HEK293T (cell line): ENCODE measurements around the gene SLC66A2.
"Not testable (repeated sequence)": the region's sequence is repeated elsewhere in the genome, so short reads cannot be mapped to it uniquely, and the experiment has no call there.

Source experiments
- CTCF ChIA-PET: fragments of 350-600 bp; formaldehyde crosslinking; extraction: SDS; loops from one replicate; lab custom pipeline; 2021; ENCODE audit warnings: antibody characterized with exemption, inconsistent platforms; lab: Yijun Ruan, JAX
- POLR2A ChIA-PET: fragments of 350-600 bp; formaldehyde crosslinking; extraction: SDS; loops from one replicate; lab custom pipeline; 2020; ENCODE audit warnings: antibody characterized with exemption, inconsistent platforms; lab: Yijun Ruan, JAX
- DNase-seq: peaks from one replicate; pipeline ENCODE4 v3.0.0; 2012; ENCODE audit warnings: mixed read lengths; ENCODE audit errors: extremely low spot score
- ARNT ChIP-seq: fragments of 450-650 bp; IDR thresholded peaks from 2 replicates; pipeline ENCODE4 v1.6.1; 2017; ENCODE audit warnings: mild to moderate bottlenecking
- BHLHE40 ChIP-seq: fragments of 450-650 bp; IDR thresholded peaks from 2 replicates; pipeline ENCODE4 v1.6.1; 2016; ENCODE audit warnings: mild to moderate bottlenecking, moderate library complexity, borderline replicate concordance
- CTBP1 ChIP-seq: fragments of 450-650 bp; IDR thresholded peaks from 2 replicates; pipeline ENCODE4 v1.6.1; 2016; ENCODE audit warnings: borderline replicate concordance
- ELF4 ChIP-seq: fragments of 450-650 bp; IDR thresholded peaks from 2 replicates; pipeline ENCODE4 v1.6.1; 2017; ENCODE audit warnings: antibody characterized with exemption
- FOXA1 ChIP-seq: fragments of 450-650 bp; IDR thresholded peaks from 2 replicates; pipeline ENCODE4 v1.6.1; 2016; ENCODE audit warnings: mild to moderate bottlenecking
- FOXK2 ChIP-seq: fragments of 450-650 bp; IDR thresholded peaks from 2 replicates; pipeline ENCODE4 v1.6.1; 2016; ENCODE audit warnings: mild to moderate bottlenecking
- FOXM1 ChIP-seq: fragments of 450-650 bp; IDR thresholded peaks from 2 replicates; pipeline ENCODE4 v1.6.1; 2017; ENCODE audit warnings: mild to moderate bottlenecking, borderline replicate concordance
- HDGF ChIP-seq: fragments of 450-650 bp; IDR thresholded peaks from 2 replicates; pipeline ENCODE4 v1.6.1; 2017; ENCODE audit warnings: antibody characterized with exemption, borderline replicate concordance
- L3MBTL2 ChIP-seq: fragments of 450-650 bp; conservative IDR thresholded peaks from 2 replicates; pipeline ENCODE4 v1.6.1; 2016; ENCODE audit warnings: mild to moderate bottlenecking
- LEF1 ChIP-seq: fragments of 450-650 bp; IDR thresholded peaks from 2 replicates; pipeline ENCODE4 v1.6.1; 2017; ENCODE audit warnings: mild to moderate bottlenecking, borderline replicate concordance
- NFRKB ChIP-seq: fragments of 450-650 bp; IDR thresholded peaks from 2 replicates; pipeline ENCODE4 v1.6.1; 2016; ENCODE audit warnings: mild to moderate bottlenecking, moderate library complexity
- SP1 ChIP-seq: fragments of 450-650 bp; IDR thresholded peaks from 2 replicates; pipeline ENCODE4 v1.6.1; 2017
- SUZ12 ChIP-seq: fragments of 450-650 bp; IDR thresholded peaks from 2 replicates; pipeline ENCODE4 v1.6.1; 2016; ENCODE audit warnings: mild to moderate bottlenecking
- TARDBP ChIP-seq: fragments of 450-650 bp; IDR thresholded peaks from 2 replicates; pipeline ENCODE4 v1.6.1; 2016
- ZNF384 ChIP-seq: fragments of 450-650 bp; IDR thresholded peaks from 2 replicates; pipeline ENCODE4 v1.6.1; 2016
- TF ChIP-seq, protein P1 (sequence below): fragments of 450-650 bp; IDR thresholded peaks from 2 replicates; pipeline ENCODE4 v1.6.1; 2016

Gene SLC66A2

DNA sequence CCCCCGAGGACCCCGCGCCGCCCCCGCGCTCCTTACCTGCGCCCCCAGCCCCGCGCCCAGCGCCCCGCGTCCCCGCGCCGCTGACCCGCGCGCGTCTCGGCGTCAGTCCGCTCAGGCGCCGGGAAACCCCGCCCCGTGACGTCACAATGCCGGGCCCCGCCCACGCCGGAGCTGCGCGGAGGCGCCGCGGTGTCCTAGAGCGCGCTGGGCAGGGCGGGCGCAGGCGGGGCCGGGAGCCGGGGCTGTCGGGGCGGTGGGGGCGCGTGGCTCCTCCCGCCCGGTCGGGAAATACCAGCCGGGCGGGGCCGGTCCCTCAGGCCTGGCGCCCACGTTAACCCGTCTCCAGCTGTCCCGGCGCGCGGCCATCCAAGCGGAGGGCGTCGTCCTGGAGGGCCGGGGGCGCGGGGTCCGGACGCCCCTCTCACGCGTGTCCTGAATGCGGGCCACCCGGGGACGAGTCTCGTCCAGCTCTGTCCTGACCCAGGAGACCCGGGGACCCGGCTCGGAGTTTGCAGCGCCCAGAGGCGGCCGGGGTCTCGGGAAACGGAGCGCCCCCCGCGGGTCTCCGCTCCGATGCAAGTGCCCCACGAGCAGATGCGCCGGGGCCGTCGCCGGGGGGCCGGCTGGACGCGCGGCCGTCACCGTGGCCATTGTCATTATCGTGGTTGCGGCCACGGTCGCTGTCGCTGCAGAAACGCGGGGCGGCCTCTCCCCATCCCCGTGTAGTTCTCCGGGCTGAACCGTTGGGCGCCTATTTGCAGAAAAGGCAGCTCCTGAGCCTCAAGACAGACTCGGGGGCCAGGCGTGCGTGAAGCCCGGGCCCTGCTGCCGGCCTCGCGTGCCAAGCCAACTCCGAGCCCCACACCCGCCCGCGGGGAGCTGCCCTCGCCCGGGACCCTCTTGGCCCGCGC, at the start of gene SLC66A2:
Gene SLC66A2, minus strand, starts transcription at position 109 of the 911 bp plus-strand sequence. CDS start 727 bp downstream, outside the sequence.
- peak; percentile 91 for DNase-seq
- ChIA-PET POLR2A (interaction anchor here (0.6 to 1.7 kb wide), 3 partner anchors 10 to 75 kb away, joined by 3 to 6 read pairs (median 3); partner anchors contain the start of gene HSBP1L1), CTCF (no interaction called here)
- no peak for TF ChIP-seq SUZ12
- peak; percentile 47 for TF ChIP-seq L3MBTL2
- TF ChIP-seq HDGF: no peak
- no peak for TF ChIP-seq FOXM1

DNA sequence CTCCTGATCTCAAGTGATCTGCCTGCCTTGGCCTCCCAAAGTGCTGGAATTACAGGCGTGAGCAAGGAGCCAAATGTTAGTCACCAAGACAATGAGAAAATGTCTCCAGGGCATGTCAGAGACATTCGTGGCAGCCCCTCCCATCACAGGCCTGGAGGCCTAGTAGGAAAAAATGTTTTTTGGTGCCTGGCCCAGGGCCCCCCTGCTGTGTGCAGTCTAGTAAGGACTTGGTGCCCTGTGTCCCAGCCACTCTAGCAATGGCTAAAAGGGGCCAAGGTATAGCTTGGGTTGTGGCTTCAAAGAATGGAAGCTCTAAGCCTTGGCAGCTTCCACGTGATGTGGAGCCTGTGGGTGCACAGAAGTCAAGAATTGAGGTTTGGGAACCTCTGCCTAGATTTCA, 49.4 kb upstream of the SLC66A2 start:
- CTCF ChIA-PET: no interaction called here
- POLR2A ChIA-PET: no interaction called here
- no peak for TF ChIP-seq CTBP1
- no peak for TF ChIP-seq SUZ12
- no peak for TF ChIP-seq FOXM1
- TF ChIP-seq FOXK2: no peak
- no peak for TF ChIP-seq SP1
- TF ChIP-seq BHLHE40: no peak
- no peak for TF ChIP-seq NFRKB
- no peak for TF ChIP-seq FOXA1
- TF ChIP-seq ELF4: no peak
- no peak for TF ChIP-seq HDGF
- no peak for TF ChIP-seq L3MBTL2
- TF ChIP-seq ZNF384: no peak
- TF ChIP-seq TARDBP: no peak
- no peak for DNase-seq

DNA sequence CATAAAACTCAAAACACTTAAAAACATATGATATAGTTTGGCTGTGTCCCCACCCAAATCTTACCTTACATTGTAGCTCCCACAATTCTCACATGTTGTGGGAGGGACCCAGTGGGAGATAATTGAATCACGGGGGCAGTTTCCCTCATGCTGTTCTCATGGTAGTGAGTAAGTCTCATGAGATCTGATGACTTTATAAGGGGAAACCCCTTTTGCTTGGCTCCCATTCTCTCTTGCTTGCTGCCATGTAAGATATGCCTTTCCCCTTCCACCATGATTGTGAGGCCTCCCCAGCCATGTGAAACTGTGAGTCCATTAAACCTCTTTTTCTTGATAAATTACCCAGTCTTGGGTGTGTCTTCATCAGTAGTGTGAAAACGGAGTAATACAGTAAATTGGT, 48.2 kb upstream of the SLC66A2 start:
- CTCF ChIA-PET, DNase-seq: not testable (repeated sequence)
- POLR2A ChIA-PET: interaction anchor here (1.4 kb wide), 1 partner anchor 11 kb away, joined by 5 read pairs; the partner anchor contains the start of gene TXNL4A

GRCh38 chr18:79991494-79991893, 40.0 kb upstream of the SLC66A2 start:
- TF ChIP-seq LEF1 (no peak), HDGF (no peak), FOXA1 (no peak), NFRKB (no peak), FOXK2 (no peak), TARDBP (no peak), ARNT (no peak), SP1 (no peak), CTBP1 (no peak), FOXM1 (no peak), ELF4 (no peak)
- DNase-seq: no peak
- POLR2A ChIA-PET: no interaction called here
- CTCF ChIA-PET: no interaction called here

DNA sequence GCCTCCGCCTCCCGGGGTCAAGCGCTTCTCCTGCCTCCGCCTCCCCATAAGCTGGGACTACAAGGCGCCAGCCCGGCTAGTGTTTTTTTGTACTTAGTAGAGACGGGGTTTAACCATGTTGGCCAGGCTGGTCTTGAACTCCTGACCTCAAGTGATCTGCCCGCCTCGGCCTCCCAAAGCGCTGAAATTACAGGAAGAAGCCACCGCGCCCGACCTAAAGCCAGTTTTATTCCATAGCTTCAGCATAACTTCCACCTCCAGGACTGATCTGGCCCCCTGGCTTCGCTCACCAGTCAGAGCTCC, 37.7 kb upstream of the SLC66A2 start:
- ChIA-PET CTCF (no interaction called here), POLR2A (interaction anchor here (0.7 to 1.9 kb wide), 5 partner anchors 9 to 120 kb away, joined by 3 to 8 read pairs (median 4); partner anchors contain the start of gene ADNP2)
- no peak for DNase-seq
- no peak for TF ChIP-seq CTBP1
- no peak for TF ChIP-seq ARNT
- TF ChIP-seq SUZ12: no peak
- no peak for TF ChIP-seq FOXK2
- TF ChIP-seq L3MBTL2: no peak

- POLR2A ChIA-PET: interaction anchor here (0.7 to 1.9 kb wide), 5 partner anchors 9 to 120 kb away, joined by 3 to 8 read pairs (median 4); partner anchors contain the start of gene ADNP2
- TF ChIP-seq FOXA1 (no peak), HDGF (no peak), FOXK2 (no peak), SUZ12 (no peak), LEF1 (no peak), BHLHE40 (no peak), CTBP1 (no peak), ZNF384 (no peak), NFRKB (no peak), SP1 (no peak), ELF4 (no peak), FOXM1 (no peak)
- TF ChIP-seq, protein P1, sequence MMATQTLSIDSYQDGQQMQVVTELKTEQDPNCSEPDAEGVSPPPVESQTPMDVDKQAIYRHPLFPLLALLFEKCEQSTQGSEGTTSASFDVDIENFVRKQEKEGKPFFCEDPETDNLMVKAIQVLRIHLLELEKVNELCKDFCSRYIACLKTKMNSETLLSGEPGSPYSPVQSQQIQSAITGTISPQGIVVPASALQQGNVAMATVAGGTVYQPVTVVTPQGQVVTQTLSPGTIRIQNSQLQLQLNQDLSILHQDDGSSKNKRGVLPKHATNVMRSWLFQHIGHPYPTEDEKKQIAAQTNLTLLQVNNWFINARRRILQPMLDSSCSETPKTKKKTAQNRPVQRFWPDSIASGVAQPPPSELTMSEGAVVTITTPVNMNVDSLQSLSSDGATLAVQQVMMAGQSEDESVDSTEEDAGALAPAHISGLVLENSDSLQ: no peak
- CTCF ChIA-PET: no interaction called here
- DNase-seq: peak; percentile 75
Measured at GRCh38 chr18:79988451-79989194, 37.2 kb upstream of the SLC66A2 start, which contains the start of gene TXNL4A. Gene TXNL4A, minus strand, starts transcription at chr18:79988563. Its CDS starts 171 bp downstream, at chr18:79988392.

DNA sequence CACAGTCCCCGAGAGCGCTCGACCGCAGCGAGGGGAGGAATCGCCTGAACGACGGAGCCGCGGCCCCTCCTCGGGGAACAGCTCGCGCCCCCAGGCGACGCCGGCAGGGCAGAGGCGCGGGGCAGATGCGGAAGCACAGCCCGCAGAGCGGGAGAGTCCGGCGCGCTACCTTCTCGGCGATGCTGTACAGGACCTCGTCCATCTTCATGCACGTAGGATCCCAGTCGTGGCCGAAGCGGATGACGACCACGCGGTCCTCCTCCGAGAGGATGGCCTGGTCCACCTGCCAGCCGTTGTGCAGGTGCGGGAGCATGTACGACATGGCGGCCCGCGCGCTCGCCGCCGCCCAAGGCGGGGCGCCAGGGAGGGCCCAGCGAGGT, 36.6 kb upstream of the SLC66A2 start:
- TF ChIP-seq L3MBTL2 (peak; percentile 80), FOXM1 (no peak), SP1 (no peak), BHLHE40 (no peak)
- CTCF ChIA-PET: no interaction called here
- POLR2A ChIA-PET: interaction anchor here (1.9 kb wide), 1 partner anchor 11 kb away, joined by 5 read pairs; no protein-coding TSS in a partner anchor
- peak; percentile 49 for DNase-seq
